H7 (cell line): Measurements from ENCODE around the gene NID2. TPM values are rescaled to one million over a fixed set of nuclear protein-coding genes. Genes with fewer than 3 reads are reported as not detected.
A peak's percentile ranks its signal among the peaks of the same experiment; 100 is the strongest.

Source experiments
- DNase-seq: peaks from one replicate; pipeline ENCODE4 v3.0.0; 2012
- H3K27me3 ChIP-seq: 2 replicates; pipeline ENCODE4 v1.6.0; 2011; ENCODE audit warnings: mild to moderate bottlenecking, low read length; ENCODE audit not compliant: control insufficient read depth, insufficient read depth
- H3K36me3 ChIP-seq: replicated peaks from 2 replicates; pipeline ENCODE4 v1.5.1; 2011; ENCODE audit warnings: low read length; ENCODE audit not compliant: control insufficient read depth, insufficient read depth
- H3K4me3 ChIP-seq: 2 replicates; pipeline ENCODE4 v1.5.1; 2011; ENCODE audit warnings: low read depth, mild to moderate bottlenecking, control low read depth, low read length, moderate library complexity; ENCODE audit not compliant: insufficient read depth
- total RNA-seq: library from RNA; depleted of rRNA; stranded (reverse); fragments of >200 nt; shearing (Covaris generic); gene quantifications from 2 replicates; pipeline ENCODE4 v1.2.3, GENCODE V29; 2014

Gene NID2
- total RNA-seq, 1 experiment from 2014 or later, result 5.1 TPM

DNA sequence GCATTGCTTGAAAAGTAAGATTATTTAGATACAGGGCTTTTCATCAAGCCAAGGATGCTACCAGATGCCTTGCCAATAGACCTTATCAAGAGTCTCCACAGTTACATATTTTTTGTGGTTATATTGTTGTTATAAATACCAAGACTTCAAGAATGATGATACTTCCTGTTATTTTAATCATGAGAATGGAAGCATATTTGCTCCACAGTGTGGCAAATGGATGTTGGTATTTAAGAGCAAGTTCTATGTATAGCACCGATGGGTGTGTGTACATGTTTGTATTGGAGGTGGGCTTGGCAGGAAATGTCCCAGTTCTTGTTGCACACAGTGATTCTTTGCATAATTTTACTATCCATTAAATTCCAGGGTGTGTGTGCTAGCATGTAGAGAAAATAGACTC lies 4.4 kb upstream of the NID2 start:
- no peaks in the 10 kb centered on the region for H3K36me3 ChIP-seq
- H3K4me3 ChIP-seq, result no peak overlapping the region
- H3K27me3 ChIP-seq, result peaks cover 26% of the 10 kb centered on the region
- no peak for DNase-seq

DNA sequence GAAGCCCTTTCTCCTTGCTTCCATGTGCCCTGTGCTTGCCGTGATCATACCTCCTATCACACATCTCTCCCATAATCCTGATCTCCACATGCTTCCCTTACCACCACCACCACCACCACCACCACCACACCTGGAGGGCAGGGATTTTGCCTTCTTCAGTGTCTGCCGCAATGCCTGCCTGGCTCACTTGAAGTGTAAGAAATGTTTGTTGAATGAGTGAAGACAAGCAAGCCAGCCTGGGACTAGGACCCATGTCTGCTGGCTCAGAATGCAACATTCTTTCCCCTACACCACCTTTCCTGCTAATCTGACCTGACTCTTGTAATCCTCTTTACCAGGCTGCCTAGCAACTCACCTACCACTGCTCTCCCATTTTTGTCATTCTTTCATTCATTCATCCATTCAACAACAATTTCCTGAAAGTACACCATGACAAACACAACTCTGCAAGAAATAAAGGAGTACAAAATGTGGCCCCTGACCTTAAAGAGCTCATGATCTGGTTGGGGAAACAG lies 3.5 kb upstream of the NID2 start:
- Histone ChIP-seq H3K36me3 (no peaks in the 10 kb centered on the region), H3K27me3 (peaks cover 35% of the 10 kb centered on the region), H3K4me3 (no peak overlapping the region)
- no peak for DNase-seq

DNA sequence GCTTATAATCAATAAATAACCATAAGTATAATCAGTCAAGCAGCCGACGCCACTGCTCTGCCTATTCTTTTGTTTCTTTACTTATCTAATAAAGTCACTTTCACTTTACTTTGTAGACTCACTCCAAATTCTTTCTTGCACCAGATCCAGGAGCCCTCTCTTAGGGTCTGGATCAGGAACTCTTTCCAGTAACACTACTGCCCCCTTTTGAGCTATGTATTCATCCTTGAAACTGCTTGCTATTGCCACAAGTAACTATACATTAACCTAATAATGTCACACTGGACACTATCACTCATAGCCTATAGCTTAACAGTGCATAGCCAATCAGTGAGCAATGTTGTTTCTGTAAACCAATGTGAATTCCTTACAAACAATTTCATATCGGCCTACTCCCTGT lies 2.8 kb upstream of the NID2 start:
- DNase-seq, result no peak
- Histone ChIP-seq H3K4me3 (no peak overlapping the region), H3K27me3 (peaks cover 42% of the 10 kb centered on the region), H3K36me3 (no peaks in the 10 kb centered on the region)

DNA sequence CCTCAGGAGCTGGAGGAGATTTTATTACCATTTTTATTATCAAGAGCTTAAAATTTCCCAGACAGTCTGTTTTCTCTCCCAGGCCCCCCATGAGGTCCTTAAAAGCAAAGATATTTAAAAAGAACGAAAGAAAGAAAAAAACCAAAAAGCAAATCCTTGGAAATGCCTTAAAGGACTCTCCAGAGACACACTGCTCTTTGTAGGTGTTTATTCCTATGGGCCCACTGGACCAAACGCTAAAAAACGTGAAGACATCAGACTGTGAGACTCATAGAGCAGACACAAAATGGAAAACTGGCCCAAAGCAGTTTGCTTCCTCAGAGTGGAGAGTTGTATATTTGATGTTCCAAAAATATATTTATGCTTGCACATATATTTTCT lies 1.2 kb upstream of the NID2 start:
- no peak for DNase-seq
- Histone ChIP-seq H3K4me3 (peak overlapping the region; percentile 90), H3K36me3 (no peaks in the 10 kb centered on the region), H3K27me3 (peaks cover 44% of the 10 kb centered on the region)

DNA sequence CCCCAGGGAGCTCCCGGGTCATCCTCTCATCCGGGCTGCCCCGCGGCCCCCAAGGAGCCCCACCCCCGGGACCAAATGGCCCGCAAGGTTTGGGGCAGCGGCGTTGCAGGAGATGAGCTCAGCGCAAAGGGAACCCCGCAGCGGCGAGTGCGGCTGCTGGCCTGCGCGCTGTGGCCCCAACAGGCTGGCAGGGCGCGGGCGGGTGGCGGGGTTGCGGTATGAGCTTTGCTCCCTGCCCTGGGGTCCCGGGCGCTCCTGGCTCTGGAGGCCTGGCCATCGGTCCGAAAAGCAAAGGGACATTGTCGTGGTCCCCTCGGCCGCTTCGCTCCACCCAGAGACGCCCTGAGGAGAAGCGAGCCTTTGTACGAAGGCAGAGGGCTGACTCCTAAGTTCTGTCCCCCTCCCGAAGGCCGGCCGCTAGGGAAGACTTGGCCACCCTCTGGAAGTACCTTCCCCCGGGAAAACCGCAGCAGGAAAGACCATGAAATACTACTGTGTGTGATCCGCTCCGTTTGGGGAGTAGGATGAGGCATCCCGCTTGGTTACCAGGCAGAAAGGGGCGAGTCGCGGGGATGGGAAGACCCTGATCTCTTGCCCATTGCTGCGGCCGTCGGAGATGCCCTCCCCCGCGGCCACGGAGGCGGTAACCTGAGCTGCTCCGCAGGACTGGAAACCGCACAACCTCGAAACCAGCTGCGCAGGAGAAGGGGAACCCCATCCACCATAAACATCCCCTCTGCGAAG lies 620 bp upstream of the NID2 start:
- no peaks in the 10 kb centered on the region for H3K36me3 ChIP-seq
- H3K4me3 ChIP-seq, result peak overlapping the region; percentile 90
- peaks cover 44% of the 10 kb centered on the region for H3K27me3 ChIP-seq
- no peak for DNase-seq

DNA sequence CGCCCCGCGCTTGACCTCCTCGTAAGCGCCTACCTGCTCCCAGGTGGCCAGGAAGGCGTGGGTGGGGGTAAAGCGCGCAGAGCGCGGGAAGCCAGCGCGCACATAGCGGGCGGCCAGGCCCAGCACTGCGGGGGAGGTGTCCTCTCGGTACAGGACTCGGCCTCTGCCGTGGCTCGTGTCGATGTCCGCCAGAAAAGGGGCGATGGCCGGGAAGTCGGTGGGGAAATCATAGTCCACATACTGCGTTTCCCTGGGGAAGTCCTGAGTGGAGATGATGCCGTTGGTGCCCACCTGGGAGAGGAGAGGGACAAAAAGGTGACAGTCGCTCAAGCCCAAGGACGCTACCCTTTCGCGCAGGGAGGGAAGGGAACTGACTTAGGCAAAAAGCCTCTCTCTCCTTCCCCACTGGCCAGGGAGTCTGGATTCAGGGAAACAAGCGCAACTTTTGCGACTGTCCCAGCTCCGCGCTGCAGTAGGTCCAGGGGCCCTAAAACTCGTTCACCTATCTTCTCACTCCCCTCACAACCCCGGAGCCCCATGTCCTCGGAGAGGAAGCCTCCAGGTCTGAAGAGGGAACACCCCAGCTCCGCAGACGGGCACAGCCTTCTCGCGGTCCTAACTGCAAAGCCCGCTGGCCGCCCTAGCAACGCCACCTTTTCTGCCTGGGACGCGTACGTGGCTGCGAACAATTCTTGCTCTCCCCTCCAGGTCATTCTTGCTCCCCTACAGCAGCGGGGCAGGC lies 815 bp downstream of the NID2 start:
- no peaks in the 10 kb centered on the region for H3K36me3 ChIP-seq
- H3K4me3 ChIP-seq, result peak overlapping the region; percentile 90
- peaks cover 44% of the 10 kb centered on the region for H3K27me3 ChIP-seq
- DNase-seq, result peak; percentile 68

DNA sequence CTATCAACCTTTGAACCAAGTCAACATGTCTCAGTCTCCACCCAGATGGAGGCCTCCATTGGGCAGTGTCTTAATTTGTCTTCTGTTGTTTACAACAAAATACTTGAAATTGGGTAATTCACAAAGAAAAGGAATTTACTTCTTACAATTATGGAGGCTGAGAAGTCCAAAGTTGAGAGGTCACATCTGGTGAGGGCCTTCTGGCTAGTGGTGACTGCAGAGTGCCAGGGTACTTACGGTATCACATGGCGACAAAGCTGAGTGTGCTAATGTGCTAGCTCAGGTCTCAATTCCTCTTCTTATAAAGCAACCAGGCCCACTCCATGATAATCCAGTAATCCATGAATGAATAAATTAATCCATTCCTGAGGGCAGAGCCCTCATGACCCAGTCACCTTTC lies 4.7 kb downstream of the NID2 start:
- Histone ChIP-seq H3K4me3 (no peak overlapping the region), H3K27me3 (peaks cover 26% of the 10 kb centered on the region), H3K36me3 (no peaks in the 10 kb centered on the region)
- no peak for DNase-seq

DNA sequence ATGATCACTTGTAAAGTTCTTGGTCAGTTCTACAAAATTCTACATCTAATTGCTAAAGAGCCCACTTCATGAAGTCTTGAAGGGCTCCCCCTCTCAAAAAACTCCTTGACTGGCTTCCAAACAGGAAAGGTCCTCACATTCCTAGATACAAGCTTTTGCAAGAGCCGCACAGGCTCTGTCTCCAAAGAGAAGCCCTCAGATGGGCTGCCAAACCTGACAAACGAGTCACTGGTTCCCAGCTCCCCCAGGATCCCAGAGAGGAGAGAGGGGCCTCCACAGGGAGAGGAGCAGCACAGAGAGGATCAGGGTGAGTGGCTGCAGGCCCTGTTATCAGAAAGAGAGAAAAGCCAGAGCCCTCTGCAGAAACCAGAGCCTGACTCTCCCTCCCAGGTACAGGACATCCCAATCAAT lies 5.8 kb downstream of the NID2 start:
- no peak overlapping the region for H3K4me3 ChIP-seq
- H3K27me3 ChIP-seq, result peaks cover 18% of the 10 kb centered on the region
- peak; percentile 25 for DNase-seq
- H3K36me3 ChIP-seq, result no peaks in the 10 kb centered on the region

DNA sequence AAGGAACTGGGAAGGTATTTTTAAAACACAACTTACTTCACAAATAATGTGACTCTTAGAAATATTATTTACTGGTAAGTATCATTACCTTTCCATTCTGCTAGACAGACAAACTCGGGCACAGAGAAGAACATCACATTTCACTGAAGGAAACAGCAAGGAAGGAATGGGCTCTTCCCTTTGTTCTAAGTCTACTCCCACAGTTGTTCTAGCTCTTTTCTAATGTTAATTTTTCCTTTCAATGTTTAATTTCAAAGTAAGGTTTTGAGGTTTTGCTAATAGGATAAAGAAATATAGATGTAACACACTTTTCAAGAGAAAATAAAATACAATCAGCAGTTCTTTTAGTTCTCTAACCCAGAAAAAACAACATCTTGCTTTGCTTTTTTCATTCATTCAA lies 7.0 kb downstream of the NID2 start:
- no peak for DNase-seq
- H3K27me3 ChIP-seq, result peaks cover 6% of the 10 kb centered on the region; the same call in 1 of the 2 replicates
- no peaks in the 10 kb centered on the region for H3K36me3 ChIP-seq
- H3K4me3 ChIP-seq, result no peak overlapping the region

DNA sequence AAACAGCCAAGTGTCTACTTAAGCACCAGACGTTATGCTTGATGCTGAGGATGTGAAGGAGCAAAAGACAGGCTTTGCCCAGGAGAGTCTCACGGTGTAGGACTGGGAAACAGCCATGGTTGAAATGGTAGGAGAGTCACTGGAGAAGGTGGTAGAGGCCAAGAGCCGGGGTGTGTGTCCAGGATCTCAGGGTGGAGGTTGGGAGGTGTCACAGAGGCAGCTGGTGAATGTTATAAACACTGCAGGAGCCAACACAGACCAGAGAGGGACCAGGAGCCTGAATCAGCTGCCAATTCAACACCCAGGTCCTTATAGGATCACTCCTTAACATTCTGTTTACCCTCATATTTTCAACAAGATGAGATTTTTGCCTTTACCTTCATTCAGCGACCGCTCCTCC lies 7.5 kb downstream of the NID2 start:
- Histone ChIP-seq H3K27me3 (peaks cover 2% of the 10 kb centered on the region; the same call in 1 of the 2 replicates), H3K4me3 (no peak overlapping the region), H3K36me3 (no peaks in the 10 kb centered on the region)
- no peak for DNase-seq

DNA sequence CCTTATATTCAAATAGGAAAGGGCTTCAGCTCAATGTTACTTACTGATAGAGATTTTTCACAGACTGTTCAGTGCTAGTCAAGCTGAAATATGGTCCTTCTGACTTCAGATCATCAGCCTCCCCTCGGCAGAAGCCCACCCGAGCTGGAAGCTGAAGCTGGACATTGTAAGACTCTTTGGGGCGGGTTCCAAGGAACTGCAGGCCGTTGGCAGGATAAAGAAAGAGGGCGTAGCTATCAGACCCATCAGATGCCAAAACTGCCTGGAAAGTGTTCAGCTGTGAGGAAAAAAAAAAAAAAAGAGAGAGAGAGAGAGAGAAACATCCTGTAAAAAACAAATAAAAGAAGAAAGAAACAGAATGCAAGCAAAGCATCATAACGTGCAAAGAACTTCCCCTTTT lies 8.8 kb downstream of the NID2 start:
- Histone ChIP-seq H3K27me3 (peaks cover 2% of the 10 kb centered on the region; the same call in 1 of the 2 replicates), H3K4me3 (no peak overlapping the region), H3K36me3 (no peaks in the 10 kb centered on the region)
- DNase-seq, result no peak

DNA sequence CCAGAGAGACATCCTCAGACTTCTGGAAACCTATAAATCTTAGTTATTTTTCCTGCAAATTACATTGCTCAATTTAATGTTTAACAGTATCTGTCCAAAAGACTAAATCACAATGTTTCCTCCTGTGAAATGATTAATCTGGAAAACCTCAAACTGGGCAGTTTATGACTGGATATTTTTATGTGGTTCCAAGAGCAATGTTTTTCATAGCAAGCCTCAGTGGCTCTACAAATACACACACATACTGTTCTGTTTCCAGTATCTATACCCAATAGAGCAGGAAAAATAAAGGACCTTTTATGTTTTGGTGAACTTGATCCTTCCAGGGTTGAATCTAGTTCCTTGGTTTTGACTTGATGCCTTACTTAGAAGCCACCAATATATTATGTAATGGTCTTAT lies 9.2 kb downstream of the NID2 start:
- no peaks in the 10 kb centered on the region for H3K36me3 ChIP-seq
- DNase-seq, result no peak
- H3K4me3 ChIP-seq, result no peak overlapping the region
- H3K27me3 ChIP-seq, result peaks cover 2% of the 10 kb centered on the region; the same call in 1 of the 2 replicates

DNA sequence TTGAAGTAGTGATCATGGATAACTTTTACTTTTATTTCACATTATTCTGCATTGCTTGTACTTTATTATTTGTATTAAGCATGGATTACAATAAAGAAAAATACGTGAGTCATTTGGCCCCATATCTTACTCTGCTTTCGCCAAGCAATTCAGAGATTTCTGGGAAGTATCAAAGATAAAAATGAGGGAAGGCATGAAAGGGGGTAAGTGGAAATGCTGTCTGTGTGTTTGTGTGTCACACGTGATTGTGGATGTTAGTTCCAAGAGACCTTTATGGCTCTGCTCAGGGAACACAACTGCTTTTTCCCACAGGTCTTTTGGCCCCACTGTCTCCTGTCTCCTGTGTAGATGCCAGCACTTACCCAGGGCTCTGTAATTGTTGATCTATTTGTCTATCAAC lies 10.5 kb downstream of the NID2 start:
- no peak for DNase-seq
- no peak overlapping the region for H3K4me3 ChIP-seq
- no peaks in the 10 kb centered on the region for H3K36me3 ChIP-seq
- peaks cover 2% of the 10 kb centered on the region; the same call in 1 of the 2 replicates for H3K27me3 ChIP-seq

DNA sequence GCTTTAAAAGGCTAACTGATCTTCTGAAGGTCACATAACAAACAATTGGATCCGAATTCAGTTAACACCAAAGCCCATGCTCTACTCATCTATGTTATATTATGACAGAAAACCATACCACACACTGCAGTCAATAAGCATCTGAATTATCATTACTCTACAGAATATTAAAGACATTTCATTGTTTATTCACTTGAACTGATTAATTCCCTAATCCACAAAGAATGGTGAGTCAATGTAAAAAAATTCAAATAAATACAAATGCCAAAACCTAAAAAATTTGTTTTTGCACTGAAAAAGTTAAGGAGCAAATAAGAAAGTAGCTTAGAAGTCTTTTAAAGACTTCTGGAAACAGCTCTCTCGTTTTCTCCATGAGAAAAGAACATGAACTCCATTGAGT lies 13.7 kb downstream of the NID2 start:
- DNase-seq, result no peak

DNA sequence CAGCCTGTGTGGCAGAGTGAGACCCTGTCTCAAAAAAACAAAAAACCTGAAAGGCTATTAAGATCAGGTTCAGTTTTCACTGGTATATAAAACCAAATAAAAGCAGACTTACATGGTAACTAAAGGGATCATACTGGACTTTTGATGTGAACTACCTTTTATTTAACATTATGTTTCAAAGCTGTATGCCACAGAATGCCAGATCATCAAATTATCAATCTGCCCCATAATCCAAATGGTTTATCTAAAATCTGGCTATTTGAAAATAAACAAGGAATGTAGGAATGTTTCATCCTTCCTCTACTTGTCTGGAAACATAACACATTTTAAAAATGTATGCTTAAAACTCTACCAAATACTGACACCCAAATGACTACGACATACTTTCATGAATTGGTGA lies 14.2 kb downstream of the NID2 start:
- no peak for DNase-seq
- Histone ChIP-seq H3K4me3 (no peak overlapping the region), H3K27me3 (no peaks in the 10 kb centered on the region; the same call in 1 of the 2 replicates), H3K36me3 (no peaks in the 10 kb centered on the region)

More for the DNA sequence above, 13.7 kb downstream of the NID2 start:
- H3K27me3 ChIP-seq, result no peaks in the 10 kb centered on the region; the same call in 1 of the 2 replicates
- no peak overlapping the region for H3K4me3 ChIP-seq
- H3K36me3 ChIP-seq, result no peaks in the 10 kb centered on the region
